GM12873 (cell line): Measurements from ENCODE around the gene CLDND1.

ENCODE experiments used
- CTCF ChIP-seq: IDR thresholded peaks from 2 replicates; pipeline ENCODE4 v1.5.1; 2012; ENCODE audit warnings: low read depth, mild to moderate bottlenecking, moderate library complexity, low read length, control low read depth; ENCODE audit not compliant: insufficient read depth; ENCODE audit errors: missing control alignments

Gene CLDND1

DNA sequence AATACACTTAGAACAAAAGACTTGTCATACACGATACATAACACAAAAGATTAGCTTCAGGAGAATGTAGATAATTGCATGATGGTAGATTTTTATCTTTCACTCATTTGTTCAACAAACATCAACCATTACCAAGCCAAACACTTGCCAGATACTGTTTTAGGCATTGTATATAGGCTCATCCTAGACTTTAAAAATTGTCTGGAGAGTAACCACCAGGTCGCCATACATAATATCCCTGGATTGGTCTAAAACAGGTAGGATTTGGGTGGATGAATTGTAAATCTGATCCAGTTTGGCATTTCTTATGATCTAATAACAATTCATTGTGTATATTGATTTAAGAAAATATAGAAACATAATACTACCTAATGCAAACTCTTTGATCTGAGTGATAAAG lies 31.9 kb upstream of the CLDND1 start:
- TF ChIP-seq CTCF = no peak

GRCh38 chr3:98553753-98554152 lies 31.1 kb upstream of the CLDND1 start:
- TF ChIP-seq CTCF = no peak

- no peak for TF ChIP-seq CTCF
Observed at GRCh38 chr3:98553021-98553563, 30.4 kb upstream of the CLDND1 start.

DNA sequence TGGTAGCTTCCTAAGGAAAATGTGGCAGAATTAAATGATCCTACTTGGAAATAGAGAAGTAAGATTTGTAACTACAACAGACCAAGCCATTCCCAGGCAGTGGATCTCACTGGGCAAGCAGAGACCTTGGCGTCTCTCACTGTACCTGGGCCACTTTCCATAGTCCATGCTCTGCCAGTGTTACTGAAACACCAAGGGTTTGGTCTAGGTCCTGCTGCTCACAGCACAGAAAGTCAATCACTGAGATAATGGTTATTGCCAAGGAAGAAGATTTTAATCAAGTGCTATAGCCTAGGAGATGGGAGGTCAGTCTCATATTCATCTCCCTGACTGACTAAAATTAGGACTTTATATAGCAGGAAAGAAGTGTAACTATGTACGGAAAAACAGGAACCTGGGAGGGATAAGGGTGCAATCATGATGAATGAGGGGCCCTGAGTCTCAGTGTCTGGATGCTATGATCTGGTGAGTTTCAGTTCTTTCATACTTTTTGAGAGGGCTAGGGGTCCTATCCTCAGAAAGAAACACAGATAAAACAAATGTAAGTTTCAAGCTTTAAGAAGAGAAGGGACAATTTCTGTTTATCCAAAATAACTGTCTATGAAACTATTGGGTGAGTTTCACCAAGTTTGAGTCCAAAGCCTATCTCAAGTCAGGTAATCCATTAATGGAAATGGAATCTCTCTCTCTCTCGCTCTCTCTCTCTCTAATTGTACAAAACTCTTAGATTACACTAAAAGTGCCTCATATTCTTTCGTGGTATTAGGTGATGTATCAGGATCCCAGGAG lies 29.7 kb upstream of the CLDND1 start:
- no peak for TF ChIP-seq CTCF

- TF ChIP-seq CTCF = no peak
Observed at GRCh38 chr3:98551754-98552153, 29.1 kb upstream of the CLDND1 start.

DNA sequence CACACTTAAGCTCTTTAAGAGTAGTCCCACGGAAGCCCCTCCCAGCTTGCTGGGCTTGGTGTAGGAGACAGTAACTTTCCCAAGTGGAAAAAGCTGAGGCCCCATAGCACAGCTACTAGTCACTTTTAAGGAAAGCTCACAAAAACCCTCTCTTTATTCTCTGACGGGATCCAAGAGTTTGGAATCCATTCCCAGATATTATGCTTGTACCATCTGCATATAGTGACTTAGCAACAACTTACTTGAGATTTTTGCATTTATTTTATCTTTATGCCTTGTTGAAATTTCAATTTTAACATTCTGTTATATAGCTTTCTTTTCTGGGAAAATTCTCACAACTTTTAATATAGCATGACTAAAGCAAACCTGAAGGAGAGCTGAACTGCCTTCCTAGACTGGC lies 28.5 kb upstream of the CLDND1 start:
- TF ChIP-seq CTCF = no peak

GRCh38 chr3:98550833-98551232 lies 28.1 kb upstream of the CLDND1 start:
- TF ChIP-seq CTCF = peak; percentile 26
